ENCODE results near the gene DOCK2. TPM values are rescaled to one million over a fixed set of nuclear protein-coding genes. Genes with fewer than 3 reads are reported as not detected.
A peak's percentile ranks its signal among the peaks of the same experiment; 100 is the strongest.

The DOCK2 gene
- total RNA-seq, 1 donor from 2014 or later = not detected

DNA sequence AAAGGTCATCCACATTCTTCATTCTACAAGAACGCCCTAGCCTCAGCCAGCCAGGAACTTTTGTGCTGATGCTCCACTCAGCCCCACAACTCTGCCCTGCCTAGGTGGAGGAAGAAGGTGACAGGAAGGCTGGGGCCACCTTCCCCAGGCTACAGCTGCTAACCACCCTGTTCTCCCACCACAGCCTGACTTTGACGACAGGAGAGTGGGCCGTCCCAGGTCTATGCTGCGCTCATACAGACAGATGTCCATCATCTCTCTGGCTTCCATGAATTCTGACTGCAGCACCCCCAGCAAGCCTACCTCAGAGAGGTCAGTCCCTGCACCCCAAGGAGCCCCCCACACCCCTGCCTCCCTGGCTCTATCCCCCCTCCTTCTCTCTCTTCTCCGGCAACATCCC is 440.5 kb downstream of the DOCK2 start:
- TF ChIP-seq, protein P1, sequence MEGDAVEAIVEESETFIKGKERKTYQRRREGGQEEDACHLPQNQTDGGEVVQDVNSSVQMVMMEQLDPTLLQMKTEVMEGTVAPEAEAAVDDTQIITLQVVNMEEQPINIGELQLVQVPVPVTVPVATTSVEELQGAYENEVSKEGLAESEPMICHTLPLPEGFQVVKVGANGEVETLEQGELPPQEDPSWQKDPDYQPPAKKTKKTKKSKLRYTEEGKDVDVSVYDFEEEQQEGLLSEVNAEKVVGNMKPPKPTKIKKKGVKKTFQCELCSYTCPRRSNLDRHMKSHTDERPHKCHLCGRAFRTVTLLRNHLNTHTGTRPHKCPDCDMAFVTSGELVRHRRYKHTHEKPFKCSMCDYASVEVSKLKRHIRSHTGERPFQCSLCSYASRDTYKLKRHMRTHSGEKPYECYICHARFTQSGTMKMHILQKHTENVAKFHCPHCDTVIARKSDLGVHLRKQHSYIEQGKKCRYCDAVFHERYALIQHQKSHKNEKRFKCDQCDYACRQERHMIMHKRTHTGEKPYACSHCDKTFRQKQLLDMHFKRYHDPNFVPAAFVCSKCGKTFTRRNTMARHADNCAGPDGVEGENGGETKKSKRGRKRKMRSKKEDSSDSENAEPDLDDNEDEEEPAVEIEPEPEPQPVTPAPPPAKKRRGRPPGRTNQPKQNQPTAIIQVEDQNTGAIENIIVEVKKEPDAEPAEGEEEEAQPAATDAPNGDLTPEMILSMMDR (IDR thresholded peaks at IDR 0.05; ENCODE audit: insufficient read depth, low read length, severe bottlenecking) = no peak
- peaks cover 2% of the 10 kb centered on the region for H3K27me3 ChIP-seq (ENCODE audit: control insufficient read depth, insufficient read depth, low read length)
- FAIRE-seq = no peak

DNA sequence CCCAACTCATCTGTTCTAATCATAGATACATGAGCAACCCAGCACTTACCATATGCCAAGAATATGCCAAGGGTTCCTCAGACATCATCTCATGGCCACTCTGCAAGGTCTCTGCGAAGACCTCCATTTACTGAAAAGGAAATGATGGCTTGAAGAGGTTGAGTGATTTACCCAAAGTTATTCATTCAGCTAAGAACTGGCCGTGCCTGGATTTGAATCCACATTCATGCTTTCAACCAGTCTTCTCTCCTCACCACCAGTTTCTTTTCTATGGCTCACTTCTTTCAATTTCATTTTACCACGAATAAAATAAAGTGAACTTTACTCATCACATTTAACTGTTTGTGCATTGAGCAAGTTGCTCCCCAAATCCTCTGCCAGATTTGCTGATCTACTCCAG is 441.4 kb downstream of the DOCK2 start:
- FAIRE-seq = peak; percentile 13
- Histone ChIP-seq H3K27me3 (ENCODE audit: control insufficient read depth, insufficient read depth, low read length) (peaks cover 2% of the 10 kb centered on the region), H3K36me3 (ENCODE audit: control insufficient read depth, insufficient read depth, low read length) (no peaks in the 10 kb centered on the region), H3K4me3 (ENCODE audit: low read depth, low read length) (no peak overlapping the region)
- TF ChIP-seq, protein P1 (IDR thresholded peaks at IDR 0.05; ENCODE audit: insufficient read depth, low read length, severe bottlenecking) = no peak
- no peak for DNase-seq (ENCODE audit: low read depth)

More for the DNA sequence above, 440.5 kb downstream of the DOCK2 start:
- H3K36me3 ChIP-seq (ENCODE audit: control insufficient read depth, insufficient read depth, low read length) = no peaks in the 10 kb centered on the region
- H3K4me3 ChIP-seq (ENCODE audit: low read depth, low read length) = no peak overlapping the region
- DNase-seq (ENCODE audit: low read depth) = no peak

DNA sequence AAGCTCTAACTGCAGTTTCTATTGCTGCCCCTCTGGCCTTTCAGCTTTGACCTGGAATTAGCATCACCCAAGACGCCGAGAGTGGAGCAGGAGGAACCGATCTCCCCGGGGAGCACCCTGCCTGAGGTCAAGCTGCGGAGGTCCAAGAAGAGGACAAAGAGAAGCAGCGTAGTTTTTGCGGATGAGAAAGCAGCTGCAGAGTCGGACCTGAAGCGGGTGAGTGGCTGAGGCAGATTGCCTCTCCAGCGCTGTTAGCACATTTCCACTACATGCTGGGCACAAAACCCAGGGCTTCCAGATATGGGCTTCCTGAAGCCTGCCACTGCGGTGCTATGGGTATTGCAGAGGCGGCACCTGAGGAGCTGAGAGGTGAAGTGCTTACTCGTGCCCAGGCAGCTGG is 441.9 kb downstream of the DOCK2 start:
- no peak for FAIRE-seq
- Histone ChIP-seq H3K4me3 (ENCODE audit: low read depth, low read length) (no peak overlapping the region), H3K27me3 (ENCODE audit: control insufficient read depth, insufficient read depth, low read length) (peaks cover 2% of the 10 kb centered on the region), H3K36me3 (ENCODE audit: control insufficient read depth, insufficient read depth, low read length) (no peaks in the 10 kb centered on the region)
- DNase-seq (ENCODE audit: low read depth) = no peak
- TF ChIP-seq, protein P1 (IDR thresholded peaks at IDR 0.05; ENCODE audit: insufficient read depth, low read length, severe bottlenecking) = no peak

DNA sequence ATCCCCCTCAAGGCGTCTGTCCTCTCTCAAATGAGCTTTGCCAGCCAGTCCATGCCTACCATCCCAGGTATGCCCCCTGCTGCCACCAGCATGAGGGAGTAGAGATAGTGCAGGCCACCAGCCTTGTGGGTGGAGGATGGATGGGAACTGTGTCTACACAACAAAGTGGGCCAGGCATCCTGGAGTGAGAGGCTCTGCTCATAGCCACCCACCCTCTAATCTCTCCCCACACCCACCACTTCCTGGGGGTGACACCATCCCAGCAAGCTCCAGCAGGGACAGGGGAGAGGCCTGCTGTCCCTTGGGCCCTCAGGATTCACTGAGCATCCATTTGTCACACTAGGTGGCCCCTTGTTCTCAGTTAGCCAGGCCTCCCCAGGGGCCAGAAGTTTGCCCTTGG is 443.1 kb downstream of the DOCK2 start:
- Histone ChIP-seq H3K4me3 (ENCODE audit: low read depth, low read length) (no peak overlapping the region), H3K27me3 (ENCODE audit: control insufficient read depth, insufficient read depth, low read length) (no peaks in the 10 kb centered on the region), H3K36me3 (ENCODE audit: control insufficient read depth, insufficient read depth, low read length) (no peaks in the 10 kb centered on the region)
- TF ChIP-seq, protein P1 (IDR thresholded peaks at IDR 0.05; ENCODE audit: insufficient read depth, low read length, severe bottlenecking) = no peak
- DNase-seq (ENCODE audit: low read depth) (no peak), FAIRE-seq (no peak)

DNA sequence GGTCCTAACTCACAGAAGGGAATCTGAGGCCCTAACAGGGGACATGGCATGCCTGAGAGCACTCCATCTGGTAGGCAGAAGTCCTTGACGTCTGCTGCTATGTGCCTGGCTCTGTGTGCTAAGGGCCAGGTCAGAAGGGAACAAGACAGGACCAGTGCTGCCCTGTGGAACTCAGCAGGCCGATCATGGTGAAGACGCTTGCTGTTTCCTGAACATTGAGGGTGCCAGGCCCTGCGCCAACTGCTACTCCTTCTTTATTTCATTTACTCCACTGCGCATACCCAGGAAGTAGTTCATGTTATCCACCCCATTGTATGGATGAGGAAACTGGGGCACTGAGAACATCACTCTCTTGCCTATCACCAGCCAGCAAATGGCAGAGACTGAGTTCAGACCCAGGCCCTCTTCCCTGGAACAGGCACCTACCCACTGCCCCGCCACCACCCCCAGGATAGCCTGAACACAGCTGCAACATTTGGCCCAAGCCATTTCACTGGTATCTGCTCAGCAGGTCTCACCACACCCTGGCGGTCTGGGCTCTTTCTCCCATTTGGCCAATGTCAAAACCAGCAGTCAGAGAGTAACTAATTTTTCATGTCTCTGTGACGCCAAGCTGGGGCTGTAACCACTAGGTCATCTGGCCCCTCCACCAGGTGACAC is 443.8 kb downstream of the DOCK2 start:
- no peak for FAIRE-seq
- DNase-seq (ENCODE audit: low read depth) = no peak
- no peak overlapping the region for H3K4me3 ChIP-seq (ENCODE audit: low read depth, low read length)
- H3K36me3 ChIP-seq (ENCODE audit: control insufficient read depth, insufficient read depth, low read length) = no peaks in the 10 kb centered on the region
- TF ChIP-seq, protein P1 (IDR thresholded peaks at IDR 0.05; ENCODE audit: insufficient read depth, low read length, severe bottlenecking) = no peak
- no peaks in the 10 kb centered on the region for H3K27me3 ChIP-seq (ENCODE audit: control insufficient read depth, insufficient read depth, low read length)

DNA sequence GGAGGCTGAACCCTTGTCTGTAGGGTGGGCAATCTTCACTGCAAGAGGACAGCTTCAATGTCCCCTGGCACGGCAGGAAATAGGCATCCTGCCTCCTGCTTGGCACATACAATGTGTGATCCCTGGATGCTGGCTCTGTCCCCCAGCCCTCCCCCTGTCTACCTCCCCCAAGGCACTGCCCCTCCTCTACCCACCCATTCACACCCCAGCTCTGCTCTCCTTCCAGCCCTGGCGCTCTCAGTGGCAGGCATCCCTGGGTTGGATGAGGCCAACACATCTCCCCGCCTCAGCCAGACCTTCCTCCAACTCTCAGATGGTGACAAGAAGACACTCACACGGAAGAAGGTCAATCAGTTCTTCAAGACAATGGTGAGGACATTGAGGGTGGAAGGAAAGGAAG is 444.5 kb downstream of the DOCK2 start:
- FAIRE-seq (no peak), DNase-seq (ENCODE audit: low read depth) (no peak)
- TF ChIP-seq, protein P1 (IDR thresholded peaks at IDR 0.05; ENCODE audit: insufficient read depth, low read length, severe bottlenecking) = no peak
- Histone ChIP-seq H3K27me3 (ENCODE audit: control insufficient read depth, insufficient read depth, low read length) (no peaks in the 10 kb centered on the region), H3K36me3 (ENCODE audit: control insufficient read depth, insufficient read depth, low read length) (no peaks in the 10 kb centered on the region), H3K4me3 (ENCODE audit: low read depth, low read length) (no peak overlapping the region)
